GM21526 (cell line): ENCODE results near the gene P4HTM.

Experiments
- ATAC-seq: cut with Tn5 transposase; IDR thresholded peaks from one replicate; pipeline ENCODE4 v1.9.1; 2021; ENCODE audit warnings: moderate library complexity; ENCODE audit not compliant: unreplicated experiment, low FRiP score

The P4HTM gene, protein sequence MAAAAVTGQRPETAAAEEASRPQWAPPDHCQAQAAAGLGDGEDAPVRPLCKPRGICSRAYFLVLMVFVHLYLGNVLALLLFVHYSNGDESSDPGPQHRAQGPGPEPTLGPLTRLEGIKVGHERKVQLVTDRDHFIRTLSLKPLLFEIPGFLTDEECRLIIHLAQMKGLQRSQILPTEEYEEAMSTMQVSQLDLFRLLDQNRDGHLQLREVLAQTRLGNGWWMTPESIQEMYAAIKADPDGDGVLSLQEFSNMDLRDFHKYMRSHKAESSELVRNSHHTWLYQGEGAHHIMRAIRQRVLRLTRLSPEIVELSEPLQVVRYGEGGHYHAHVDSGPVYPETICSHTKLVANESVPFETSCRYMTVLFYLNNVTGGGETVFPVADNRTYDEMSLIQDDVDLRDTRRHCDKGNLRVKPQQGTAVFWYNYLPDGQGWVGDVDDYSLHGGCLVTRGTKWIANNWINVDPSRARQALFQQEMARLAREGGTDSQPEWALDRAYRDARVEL

GRCh38 chr3:48989796-48990635, at the start of gene P4HTM:
Gene P4HTM, plus strand, starts transcription at chr3:48990241. Its CDS starts 16 bp downstream, at chr3:48990257.
- no peak for ATAC-seq

DNA sequence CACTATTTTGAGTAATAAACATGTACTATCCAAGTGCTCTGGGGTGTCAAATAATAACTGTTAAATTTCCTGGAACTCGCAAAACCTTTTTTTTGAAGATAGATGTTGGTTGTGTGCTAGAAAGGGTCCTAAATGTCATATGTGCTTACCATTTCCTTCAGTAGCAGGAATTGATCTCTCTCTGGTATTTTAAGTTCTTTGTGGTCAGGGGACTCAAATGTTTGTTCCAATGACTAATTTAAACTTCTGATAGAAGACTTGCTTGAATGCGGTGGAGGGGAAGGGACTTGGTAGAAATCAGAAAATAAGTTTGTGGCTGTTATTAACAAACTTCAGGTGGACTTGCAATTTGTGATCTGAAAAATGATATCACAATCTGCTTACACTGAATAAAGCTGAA, 44.6 kb upstream of the P4HTM start:
- no peak for ATAC-seq

GRCh38 chr3:48945891-48946549, 44.0 kb upstream of the P4HTM start:
- ATAC-seq: no peak

DNA sequence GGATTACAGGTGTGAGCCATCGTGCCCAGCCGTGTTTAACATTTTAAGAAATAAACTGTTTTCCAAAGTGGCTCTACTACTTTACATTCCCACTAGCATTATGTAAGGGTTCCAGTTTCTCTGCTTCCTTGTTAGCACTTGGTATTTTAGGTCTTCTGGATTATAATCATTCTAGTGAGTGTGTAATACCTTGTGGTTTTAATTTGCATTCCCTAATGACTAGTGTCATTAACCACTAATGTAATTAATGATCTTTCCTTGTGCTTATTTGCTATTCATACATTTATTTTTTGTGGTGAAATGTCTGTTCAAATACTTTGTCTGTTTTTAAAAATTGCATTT, 40.7 kb upstream of the P4HTM start:
- ATAC-seq: no peak

DNA sequence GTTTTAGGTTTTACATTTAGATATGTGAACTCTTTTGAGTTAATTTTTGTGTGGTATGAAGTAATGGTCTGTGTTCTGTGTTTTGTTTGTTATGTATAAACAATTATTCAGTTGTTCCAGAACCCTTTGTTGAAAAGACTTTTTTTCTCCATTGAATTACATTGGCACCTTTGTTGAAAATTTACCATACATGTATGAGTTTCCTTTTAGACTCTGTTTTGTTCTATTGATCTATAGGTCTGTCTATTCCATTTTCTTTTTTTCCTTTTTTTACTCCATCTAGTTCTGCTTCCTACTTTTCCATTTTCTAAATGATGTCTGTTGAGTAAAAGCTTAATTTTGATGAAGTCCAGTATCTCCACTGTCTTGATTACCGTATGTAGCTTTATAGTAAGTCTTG, 40.0 kb upstream of the P4HTM start:
- no peak for ATAC-seq

GRCh38 chr3:48951764-48952163, 38.3 kb upstream of the P4HTM start:
- ATAC-seq: no peak

DNA sequence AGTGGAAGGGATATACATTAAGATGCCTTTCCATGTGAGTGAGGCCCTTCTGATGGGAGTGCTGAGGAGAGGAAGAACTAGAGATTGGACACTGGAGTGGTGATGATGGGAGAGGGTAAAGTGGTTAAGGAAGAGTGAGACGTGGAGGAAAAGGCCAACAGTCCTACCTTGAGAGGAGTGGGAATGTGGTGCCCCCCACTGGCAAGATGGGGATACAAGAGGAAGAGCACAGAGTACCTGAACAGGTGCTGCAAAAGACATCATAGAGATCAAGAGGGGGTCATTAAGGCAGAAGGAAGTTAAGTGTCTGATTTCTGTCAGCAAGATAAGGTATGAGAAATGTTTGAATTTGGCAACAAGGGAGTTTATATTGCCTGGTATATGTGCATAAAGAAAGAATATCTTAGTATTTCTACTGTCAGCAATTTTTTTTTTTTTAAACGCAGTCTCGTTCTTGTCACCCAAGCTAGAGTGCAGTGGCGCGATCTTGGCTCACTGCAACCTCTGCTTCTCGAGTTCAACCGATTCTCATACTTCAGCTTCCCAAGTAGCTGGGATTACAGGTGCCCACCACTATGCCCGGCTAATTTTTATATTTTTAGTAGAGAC, 37.4 kb upstream of the P4HTM start:
- no peak for ATAC-seq

DNA sequence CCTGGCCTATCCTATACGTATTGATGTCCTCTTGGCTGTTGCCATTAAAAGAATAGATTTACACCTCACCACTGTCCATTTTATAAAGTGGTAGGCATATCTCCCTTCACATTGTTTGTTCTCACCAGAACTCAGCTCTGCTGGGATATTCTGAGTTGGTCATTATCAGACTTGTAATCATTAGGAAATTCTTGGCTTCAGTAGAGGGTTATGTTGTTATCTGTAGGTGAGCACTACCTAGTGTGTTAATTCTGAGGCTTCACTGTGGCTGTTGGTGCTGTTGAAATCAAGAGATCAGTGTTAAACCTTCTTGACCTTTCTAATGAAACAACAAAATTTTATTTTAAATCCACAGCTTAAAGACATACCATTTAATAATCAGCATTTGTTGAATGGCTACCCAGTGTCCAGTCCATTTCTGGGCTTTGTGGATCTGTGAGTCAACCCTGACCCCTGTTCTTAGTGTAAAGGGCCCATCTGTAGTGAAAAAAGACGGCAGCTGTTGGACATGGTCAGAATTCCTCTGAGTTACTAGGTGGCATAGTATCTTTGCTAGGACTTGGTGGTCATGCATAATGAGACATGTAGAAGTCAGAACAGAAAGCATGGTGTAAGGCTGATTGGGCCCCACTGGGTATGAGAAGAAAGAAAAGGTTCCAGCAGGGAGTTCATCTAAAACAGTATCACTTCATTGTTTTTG, 32.9 kb upstream of the P4HTM start:
- no peak for ATAC-seq

- no peak for ATAC-seq
These were observed 29.1 kb upstream of the P4HTM start for GRCh38 chr3:48960841-48961413.

DNA sequence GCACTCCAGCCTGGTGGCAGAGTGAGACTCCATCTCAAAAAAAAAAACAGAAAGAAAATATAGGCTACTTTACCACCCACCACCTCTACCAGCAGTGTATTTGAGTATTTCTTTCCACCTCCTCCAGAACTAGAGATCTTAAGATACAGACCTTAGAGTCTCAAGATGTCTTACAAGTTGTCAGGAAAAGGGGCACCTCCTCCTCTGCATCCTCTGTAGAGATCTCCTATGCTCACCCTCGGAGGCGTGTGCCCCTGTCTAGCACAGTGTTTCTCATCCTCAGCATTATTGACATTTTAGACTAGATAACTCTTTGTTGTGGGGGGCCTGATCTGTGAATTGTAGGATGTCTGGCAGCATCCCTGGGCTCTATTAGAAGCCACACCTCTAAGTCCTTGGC, 27.7 kb upstream of the P4HTM start:
- no peak for ATAC-seq

- ATAC-seq: no peak
These were observed 27.1 kb upstream of the P4HTM start for GRCh38 chr3:48962939-48963338.

GRCh38 chr3:48963591-48963990, 26.4 kb upstream of the P4HTM start:
- no peak for ATAC-seq

DNA sequence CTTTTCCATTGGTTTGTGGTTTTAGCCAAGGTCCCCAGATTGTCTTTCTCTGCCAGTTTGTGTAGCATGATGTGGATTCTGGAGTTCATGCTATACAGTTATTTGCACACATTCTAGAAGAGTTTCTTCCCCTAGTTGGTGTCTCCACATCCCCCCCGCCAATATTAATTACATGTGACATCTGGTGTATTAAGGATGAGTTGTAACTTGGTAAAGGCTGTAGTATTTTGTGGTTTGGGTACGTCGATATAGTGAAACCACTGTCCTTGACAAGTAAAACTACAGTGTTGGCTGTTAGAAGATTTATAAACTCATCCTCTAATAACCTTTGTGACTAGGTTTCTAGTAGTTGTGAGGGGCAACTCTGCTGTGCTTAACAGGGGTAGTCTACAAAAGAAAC, 23.7 kb upstream of the P4HTM start:
- no peak for ATAC-seq

DNA sequence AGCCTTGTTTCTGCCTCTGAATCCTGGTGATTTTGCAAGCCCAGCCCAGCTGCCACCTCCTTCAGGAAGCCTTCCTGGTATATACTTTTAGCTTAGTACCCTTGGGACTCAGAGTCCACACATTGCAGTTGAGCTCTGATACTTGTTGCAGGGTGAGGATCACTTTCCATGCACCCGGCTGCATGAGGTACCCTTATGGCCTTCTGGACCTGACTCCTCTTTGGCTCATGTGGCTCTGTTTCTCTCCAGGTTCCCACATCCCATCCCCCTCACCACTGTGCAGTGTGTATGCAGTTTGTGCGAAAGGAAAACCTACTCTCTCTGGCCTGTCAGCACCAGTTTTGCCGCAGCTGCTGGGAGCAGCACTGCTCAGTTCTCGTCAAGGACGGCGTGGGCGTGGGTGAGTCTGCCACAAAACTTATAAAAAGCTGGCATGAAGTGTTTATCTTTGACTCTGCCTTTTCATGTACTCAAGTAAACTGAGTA, 23.1 kb upstream of the P4HTM start:
- no peak for ATAC-seq

DNA sequence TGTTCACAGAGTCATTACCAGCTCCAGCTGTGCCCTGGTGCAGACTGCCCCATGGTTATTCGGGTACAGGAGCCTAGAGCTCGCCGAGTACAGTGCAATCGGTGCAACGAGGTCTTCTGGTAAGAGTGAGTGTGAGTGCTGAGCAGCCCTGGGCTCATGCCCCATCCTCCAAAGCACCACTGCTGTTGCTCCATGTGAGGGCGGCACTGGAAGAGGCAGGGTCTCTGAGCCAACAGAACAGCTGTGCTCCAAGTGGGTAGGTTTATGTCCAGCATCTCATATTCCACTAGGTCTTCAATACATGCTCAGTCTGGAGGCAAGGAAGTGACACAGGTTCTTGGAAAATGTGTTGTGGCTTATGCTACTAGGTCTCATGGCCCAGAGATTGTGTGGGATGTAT, 19.5 kb upstream of the P4HTM start:
- ATAC-seq: no peak

- no peak for ATAC-seq
These were observed 15.8 kb upstream of the P4HTM start for GRCh38 chr3:48974076-48974864.

- no peak for ATAC-seq
These were observed 10.6 kb upstream of the P4HTM start for GRCh38 chr3:48979451-48979850.

- ATAC-seq: no peak
These were observed 9.7 kb upstream of the P4HTM start for GRCh38 chr3:48980295-48980694.

DNA sequence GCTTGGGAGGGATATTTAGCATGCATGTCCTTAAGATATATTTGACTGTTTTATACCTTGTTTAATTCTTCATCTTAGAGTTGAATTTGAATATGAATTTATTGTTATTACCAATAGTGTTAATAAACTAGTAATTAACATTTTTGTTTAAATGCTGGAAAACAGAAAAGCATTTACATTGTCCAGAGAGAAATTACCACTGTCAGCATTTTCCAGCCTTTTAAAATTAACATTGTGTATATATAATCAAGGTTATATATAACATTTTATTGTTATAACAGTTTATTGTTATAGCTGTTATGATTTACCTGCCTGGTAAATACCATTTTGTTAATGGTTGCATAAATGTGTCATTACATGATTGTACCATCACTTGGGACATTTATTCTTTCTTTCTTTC, 8.0 kb upstream of the P4HTM start:
- no peak for ATAC-seq
